ENCODE measurements around the gene SHE. TPM values are rescaled to one million over a fixed set of nuclear protein-coding genes. Genes with fewer than 3 reads are reported as not detected.

Gene SHE
- total and polyA plus RNA-seq, 9 donors, result 4.3 to 20.5 (median 9.0) TPM

GRCh38 chr1:154502744-154503115 is 518 bp upstream of the SHE start:
- intact Hi-C loops (cut with DNase I), result no loop called here
- Histone ChIP-seq H3K27ac (peak overlapping the region in 1 of 2 donors; percentile 37), H3K9me3 (peaks cover 0 to 5% of the 10 kb centered on the region in 2 donors), H3K4me3 (peak overlapping the region; percentile 46), H3K4me1 (ENCODE audit: insufficient read depth) (peaks cover 5% of the 10 kb centered on the region), H3K27me3 (no peaks in the 10 kb centered on the region), H3K36me3 (no peaks in the 10 kb centered on the region)
- DNase-seq, result peak; percentile 18 to 49 (median 23)
- WGBS, 3 donors, result 11 to 18% (median 16%) methylated on average over 40 to 43 of the region's 43 CpGs
- no peak for TF ChIP-seq POLR2A (IDR thresholded peaks at IDR 0.05)
- TF ChIP-seq CTCF (IDR thresholded peaks at IDR 0.05), result no peak
- no peak for TF ChIP-seq EP300 (IDR thresholded peaks at IDR 0.05)

- Histone ChIP-seq H3K4me1 (ENCODE audit: insufficient read depth) (peaks cover 5% of the 10 kb centered on the region), H3K36me3 (no peaks in the 10 kb centered on the region), H3K4me3 (peak overlapping the region; percentile 46), H3K27ac (peak overlapping the region in 1 of 2 donors; percentile 37), H3K9me3 (peaks cover 0 to 5% of the 10 kb centered on the region in 2 donors), H3K27me3 (no peaks in the 10 kb centered on the region)
- DNase-seq, result peak; percentile 73 to 86 (median 77)
- WGBS, 3 donors, result 2 to 5% (median 2%) methylated on average over 28 to 54 of the region's 54 CpGs
- intact Hi-C loops (cut with DNase I), result no loop called here
- TF ChIP-seq POLR2A (IDR thresholded peaks at IDR 0.05) (no peak), CTCF (IDR thresholded peaks at IDR 0.05) (no peak), EP300 (IDR thresholded peaks at IDR 0.05) (no peak)
Measured at GRCh38 chr1:154501423-154502065, 668 bp downstream of the SHE start.

- Histone ChIP-seq H3K4me1 (ENCODE audit: insufficient read depth) (peaks cover 5% of the 10 kb centered on the region), H3K27me3 (no peaks in the 10 kb centered on the region), H3K9me3 (no peaks in the 10 kb centered on the region), H3K36me3 (no peaks in the 10 kb centered on the region), H3K27ac (no peak overlapping the region), H3K4me3 (no peak overlapping the region)
- intact Hi-C loops (cut with DNase I), result no loop called here
- 67% methylated on average over 8 of the region's 8 CpGs for WGBS, 3 donors
- TF ChIP-seq CTCF (IDR thresholded peaks at IDR 0.05), result no peak
- no peak for TF ChIP-seq POLR2A (IDR thresholded peaks at IDR 0.05)
- no peak for TF ChIP-seq EP300 (IDR thresholded peaks at IDR 0.05)
- DNase-seq, result no peak
Measured at GRCh38 chr1:154500533-154500932, 1.7 kb downstream of the SHE start.

- intact Hi-C loops (cut with DNase I), result no loop called here
- Histone ChIP-seq H3K9me3 (no peaks in the 10 kb centered on the region), H3K4me3 (no peak overlapping the region), H3K4me1 (ENCODE audit: insufficient read depth) (peaks cover 5% of the 10 kb centered on the region), H3K27me3 (no peaks in the 10 kb centered on the region), H3K27ac (no peak overlapping the region), H3K36me3 (no peaks in the 10 kb centered on the region)
- TF ChIP-seq CTCF (IDR thresholded peaks at IDR 0.05) (no peak), POLR2A (IDR thresholded peaks at IDR 0.05) (no peak), EP300 (IDR thresholded peaks at IDR 0.05) (no peak)
- WGBS, 3 donors, result 92 to 100% (median 93%) methylated on average over 1 of the region's 1 CpG
- DNase-seq, result no peak
Measured at GRCh38 chr1:154499446-154499845, 2.8 kb downstream of the SHE start.
